Activated naive CD8-positive, alpha-beta T cell treated with anti-CD3 and anti-CD28 coated beads for 36 hours (primary cell): ENCODE results near the gene MPHOSPH9. TPM values are rescaled to one million over a fixed set of nuclear protein-coding genes. Genes with fewer than 3 reads are reported as not detected.
"Not testable (repeated sequence)": the region's sequence is repeated elsewhere in the genome, so short reads cannot be mapped to it uniquely, and the experiment has no call there.

Experiments used
- DNase-seq: peaks from one replicate; pipeline ENCODE4 v3.0.0; 2021
- H3K27ac Mint-ChIP-seq: one replicate; pipeline ENCODE4 v1.8.0; 2022; ENCODE audit warnings: mild to moderate bottlenecking, moderate library complexity, mixed read lengths
- H3K27me3 Mint-ChIP-seq: one replicate; pipeline ENCODE4 v1.8.0; 2022; ENCODE audit warnings: mild to moderate bottlenecking, mixed read lengths
- H3K36me3 Mint-ChIP-seq: one replicate; pipeline ENCODE4 v1.8.0; 2021; ENCODE audit warnings: mild to moderate bottlenecking, mixed read lengths
- H3K4me1 Mint-ChIP-seq: one replicate; pipeline ENCODE4 v1.8.0; 2021; ENCODE audit warnings: mixed read lengths
- H3K4me3 Mint-ChIP-seq: one replicate; pipeline ENCODE4 v1.8.0; 2022; ENCODE audit warnings: mild to moderate bottlenecking, moderate library complexity, mixed read lengths
- H3K9me3 Mint-ChIP-seq: one replicate; pipeline ENCODE4 v1.8.0; 2022; ENCODE audit warnings: mixed read lengths
- total RNA-seq, 2 experiments: library from RNA; stranded (reverse); gene quantifications; one replicate each; pipeline ENCODE4 v1.2.3, GENCODE V29; 2021

Gene MPHOSPH9
- total RNA-seq, 2 experiments from 2014 or later = 81.8 to 84.0 TPM

DNA sequence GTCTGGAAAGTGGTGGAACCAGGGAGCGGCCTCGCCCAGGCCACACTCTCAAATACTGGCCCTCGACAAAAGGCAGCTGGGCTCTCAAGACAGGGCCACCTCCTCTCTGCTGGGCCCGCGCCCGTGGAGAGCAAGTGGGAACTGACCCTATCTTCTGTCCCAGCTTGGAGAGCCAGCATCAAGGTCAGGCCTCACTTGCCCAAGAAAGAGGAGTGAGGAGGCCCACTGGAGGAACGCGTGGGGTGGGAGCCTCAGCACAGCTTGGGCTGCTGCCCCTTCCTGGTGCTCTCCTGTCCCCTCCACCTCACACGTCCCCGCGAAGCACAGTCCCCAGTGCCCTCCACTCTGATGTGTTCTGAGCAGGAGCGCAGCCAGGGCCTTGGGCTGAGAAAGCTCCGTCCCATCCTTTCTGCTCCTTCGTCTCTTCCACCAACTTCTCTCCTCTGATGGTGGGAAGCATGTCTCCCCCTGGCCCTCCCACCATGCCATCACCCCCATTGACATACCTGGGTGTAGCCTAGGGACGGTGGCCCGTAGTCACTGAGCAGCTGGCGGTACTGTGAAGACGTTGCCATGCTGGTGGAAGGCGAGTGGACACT is 33.8 kb upstream of the MPHOSPH9 start:
- H3K27ac Mint-ChIP-seq = no peak overlapping the region
- H3K4me1 Mint-ChIP-seq = peaks cover 14% of the 10 kb centered on the region
- no peaks in the 10 kb centered on the region for H3K9me3 Mint-ChIP-seq
- peaks cover 13% of the 10 kb centered on the region for H3K36me3 Mint-ChIP-seq
- no peak for DNase-seq
- H3K27me3 Mint-ChIP-seq = no peaks in the 10 kb centered on the region
- no peak overlapping the region for H3K4me3 Mint-ChIP-seq

DNA sequence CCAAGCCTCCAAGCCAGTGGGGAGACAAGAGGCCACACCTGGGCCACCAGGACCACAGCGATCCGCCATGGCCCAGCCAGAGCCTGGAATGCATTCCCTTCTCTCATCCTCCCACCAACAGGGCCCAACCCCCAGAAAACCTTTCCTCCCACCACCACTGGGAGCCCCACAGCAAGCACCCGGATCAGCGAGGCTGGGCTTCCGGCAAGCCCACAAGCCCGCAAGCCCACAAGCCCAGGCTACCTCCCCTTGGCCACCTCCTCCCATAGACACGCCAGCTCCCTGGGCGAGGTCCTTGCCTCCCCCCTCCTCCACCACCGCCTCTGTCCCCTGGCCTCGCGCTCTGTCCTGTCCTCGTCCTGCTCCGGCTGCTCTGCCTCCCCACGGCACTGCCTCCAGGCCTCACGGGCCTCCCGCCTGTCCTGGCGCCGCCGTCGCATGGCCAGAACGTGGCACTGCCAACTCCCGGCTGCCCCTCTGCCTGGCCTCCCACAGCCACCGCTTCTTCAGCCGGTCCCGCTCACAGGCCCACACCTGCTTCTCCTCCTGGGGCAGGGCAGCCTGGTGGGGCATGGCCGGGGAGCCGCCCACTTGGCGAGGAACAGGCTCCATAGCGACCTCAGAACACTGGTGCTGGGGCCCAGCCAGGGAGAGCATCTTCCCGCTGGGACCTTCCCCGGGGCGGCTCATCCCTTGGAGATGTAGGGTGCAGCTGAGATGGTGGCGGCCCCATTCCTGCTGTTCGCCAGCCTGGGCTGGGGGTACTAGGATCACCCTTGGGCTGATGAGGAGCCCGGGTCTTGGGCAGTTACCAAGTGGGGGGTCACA is 33.1 kb upstream of the MPHOSPH9 start:
- peaks cover 14% of the 10 kb centered on the region for H3K4me1 Mint-ChIP-seq
- no peaks in the 10 kb centered on the region for H3K27me3 Mint-ChIP-seq
- H3K27ac Mint-ChIP-seq = no peak overlapping the region
- H3K36me3 Mint-ChIP-seq = peaks cover 17% of the 10 kb centered on the region
- no peak overlapping the region for H3K4me3 Mint-ChIP-seq
- no peaks in the 10 kb centered on the region for H3K9me3 Mint-ChIP-seq
- DNase-seq = no peak

DNA sequence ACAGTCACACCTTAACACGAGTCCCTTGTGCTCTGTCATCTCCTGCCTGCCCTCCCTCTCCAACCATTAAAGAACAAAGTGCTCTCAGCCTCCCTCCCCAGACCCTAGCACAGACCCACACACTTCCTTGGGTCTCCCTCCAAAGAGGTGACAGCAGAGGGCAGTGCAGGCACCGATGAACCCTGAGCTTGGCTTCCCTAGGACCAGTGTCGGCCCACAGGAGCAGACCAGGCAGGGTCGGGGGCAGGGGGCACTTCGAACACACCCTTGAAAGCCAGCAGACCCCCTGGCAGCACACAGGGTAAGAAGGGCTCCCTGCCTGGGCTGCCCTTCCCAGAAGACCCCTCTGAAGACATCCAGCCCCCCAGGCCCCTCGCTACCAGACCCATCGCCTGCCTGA is 31.7 kb upstream of the MPHOSPH9 start:
- Mint-ChIP-seq H3K4me3 (no peak overlapping the region), H3K27me3 (no peaks in the 10 kb centered on the region), H3K36me3 (peaks cover 23% of the 10 kb centered on the region), H3K27ac (no peak overlapping the region), H3K9me3 (no peaks in the 10 kb centered on the region), H3K4me1 (peaks cover 11% of the 10 kb centered on the region)
- DNase-seq = peak; percentile 15

DNA sequence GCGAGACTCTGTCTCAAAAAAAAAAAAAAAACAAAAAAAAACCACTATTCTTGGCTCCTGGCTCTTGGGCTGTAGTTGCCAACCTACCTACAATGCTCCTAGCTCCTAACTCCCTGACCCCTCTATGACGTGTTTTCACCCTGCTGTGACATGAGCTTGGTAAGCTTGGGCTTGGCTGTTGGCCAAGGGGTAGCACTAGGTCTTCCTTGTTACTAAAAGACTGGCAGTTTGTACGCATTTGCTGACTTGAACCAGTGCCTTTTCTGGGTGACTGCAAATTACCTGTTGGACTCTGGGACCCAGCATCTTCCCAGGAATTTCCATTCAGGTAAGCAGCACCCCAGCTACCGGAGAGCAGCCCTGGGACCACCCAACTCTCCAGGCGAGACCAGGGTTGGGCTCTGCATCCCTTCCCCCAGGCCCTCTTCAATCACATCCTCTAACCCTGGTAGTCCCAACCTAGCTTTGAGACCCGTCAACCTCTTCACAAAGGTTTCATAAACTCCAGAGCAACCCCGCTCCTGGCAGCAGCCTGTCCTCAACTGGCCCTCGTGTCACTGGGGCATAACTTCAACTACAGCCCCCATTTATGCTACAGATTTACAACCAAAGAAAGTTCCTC is 30.4 kb upstream of the MPHOSPH9 start:
- H3K4me1 Mint-ChIP-seq = peaks cover 6% of the 10 kb centered on the region
- peaks cover 22% of the 10 kb centered on the region for H3K36me3 Mint-ChIP-seq
- no peak for DNase-seq
- H3K4me3 Mint-ChIP-seq = no peak overlapping the region
- no peak overlapping the region for H3K27ac Mint-ChIP-seq
- no peaks in the 10 kb centered on the region for H3K9me3 Mint-ChIP-seq
- no peaks in the 10 kb centered on the region for H3K27me3 Mint-ChIP-seq

DNA sequence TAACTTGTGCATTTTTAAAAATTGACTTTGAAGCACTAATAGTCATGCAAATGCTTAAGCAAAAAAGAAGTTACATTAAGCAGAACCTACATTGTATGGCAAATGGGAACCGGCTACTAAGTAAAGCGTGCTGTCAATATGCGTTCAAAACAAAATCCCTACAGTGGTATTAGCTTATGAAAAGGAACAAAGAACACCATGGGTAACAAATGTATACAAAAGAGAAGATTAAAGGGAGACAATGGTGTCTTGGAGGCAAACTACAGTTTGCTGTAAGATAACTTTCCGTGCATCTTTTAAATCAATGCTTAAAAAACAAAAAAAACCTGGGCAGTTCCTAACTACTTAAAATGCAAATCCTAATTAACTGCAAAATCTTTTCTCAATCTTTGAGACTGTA is 28.3 kb upstream of the MPHOSPH9 start:
- Mint-ChIP-seq H3K4me1 (peaks cover 4% of the 10 kb centered on the region), H3K36me3 (peaks cover 31% of the 10 kb centered on the region), H3K4me3 (no peak overlapping the region), H3K9me3 (no peaks in the 10 kb centered on the region), H3K27me3 (no peaks in the 10 kb centered on the region), H3K27ac (no peak overlapping the region)
- no peak for DNase-seq

DNA sequence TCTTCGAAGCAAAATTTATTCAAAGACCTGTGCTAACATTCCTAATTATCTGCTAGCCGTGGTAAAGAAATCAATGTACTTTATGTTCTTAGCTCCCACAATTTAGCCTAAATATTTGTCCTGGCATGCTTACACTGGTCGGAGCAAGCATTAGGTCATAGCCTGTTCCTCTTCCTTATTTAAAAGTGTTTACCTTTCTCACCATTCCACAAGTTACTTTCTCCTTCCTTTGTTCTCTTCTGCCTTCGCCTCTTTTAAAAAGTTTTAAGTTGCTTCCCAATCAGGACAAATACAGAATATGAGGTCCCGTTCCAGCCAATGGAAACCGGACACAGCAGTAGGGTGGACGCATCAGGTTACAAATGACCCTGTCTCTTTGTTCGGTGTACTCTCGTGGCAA is 27.1 kb upstream of the MPHOSPH9 start:
- Mint-ChIP-seq H3K27ac (no peak overlapping the region), H3K4me3 (no peak overlapping the region), H3K27me3 (no peaks in the 10 kb centered on the region), H3K4me1 (peaks cover 9% of the 10 kb centered on the region), H3K36me3 (peaks cover 30% of the 10 kb centered on the region), H3K9me3 (no peaks in the 10 kb centered on the region)
- no peak for DNase-seq

DNA sequence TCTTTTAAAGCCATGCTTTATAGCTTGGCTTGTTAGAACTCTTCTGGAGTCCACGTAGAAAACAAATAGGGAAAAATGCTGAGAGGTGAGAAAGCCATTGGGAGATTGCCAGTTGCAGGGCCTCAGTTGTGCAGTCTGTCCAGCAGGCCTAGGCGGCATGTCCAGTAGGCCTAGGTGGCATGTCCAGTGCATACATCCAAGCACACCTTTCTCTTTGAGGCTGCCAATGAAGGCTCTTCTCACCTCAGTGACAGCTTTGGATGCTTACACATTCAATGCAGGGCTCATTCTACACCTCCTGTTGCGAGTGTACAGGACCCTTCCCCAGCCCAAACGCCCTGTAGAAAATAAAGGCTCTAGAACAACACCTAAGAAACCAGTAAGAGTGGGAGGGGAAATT is 25.7 kb upstream of the MPHOSPH9 start:
- H3K4me3 Mint-ChIP-seq = no peak overlapping the region
- H3K36me3 Mint-ChIP-seq = peaks cover 36% of the 10 kb centered on the region
- H3K4me1 Mint-ChIP-seq = peaks cover 23% of the 10 kb centered on the region
- no peak overlapping the region for H3K27ac Mint-ChIP-seq
- no peaks in the 10 kb centered on the region for H3K27me3 Mint-ChIP-seq
- H3K9me3 Mint-ChIP-seq = no peaks in the 10 kb centered on the region
- DNase-seq = no peak

DNA sequence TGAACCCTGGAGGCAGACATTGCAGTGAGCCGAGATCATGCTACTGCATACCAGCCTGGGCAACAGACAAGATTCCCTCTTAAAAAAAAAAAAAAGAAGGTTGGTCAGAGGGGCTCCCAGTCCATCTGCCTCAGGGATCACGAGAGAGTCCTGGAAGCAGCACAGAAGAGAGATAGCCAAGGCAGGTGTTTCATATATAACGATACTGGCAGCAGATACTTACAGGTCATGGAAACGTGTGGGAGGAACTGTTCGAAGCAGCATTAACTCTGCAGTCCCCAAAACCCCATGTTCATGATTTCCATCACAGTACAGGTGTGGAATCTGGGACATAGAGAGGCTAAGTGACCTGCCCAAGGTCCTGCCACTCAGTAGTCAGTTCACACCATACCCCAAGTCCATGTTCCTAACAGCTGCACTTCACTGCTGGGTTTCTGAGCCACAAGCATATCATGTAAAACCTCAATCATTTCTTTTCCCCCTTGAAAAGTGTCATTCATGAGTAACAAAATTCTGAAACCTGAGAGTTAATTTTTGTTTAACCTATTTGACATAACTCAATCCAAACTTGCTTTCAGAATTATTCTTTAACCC is 22.0 kb upstream of the MPHOSPH9 start:
- no peaks in the 10 kb centered on the region for H3K27me3 Mint-ChIP-seq
- H3K27ac Mint-ChIP-seq = peak overlapping the region; percentile 82
- H3K36me3 Mint-ChIP-seq = peaks cover 34% of the 10 kb centered on the region
- H3K4me3 Mint-ChIP-seq = no peak overlapping the region
- DNase-seq = no peak
- peaks cover 41% of the 10 kb centered on the region for H3K4me1 Mint-ChIP-seq
- no peaks in the 10 kb centered on the region for H3K9me3 Mint-ChIP-seq

DNA sequence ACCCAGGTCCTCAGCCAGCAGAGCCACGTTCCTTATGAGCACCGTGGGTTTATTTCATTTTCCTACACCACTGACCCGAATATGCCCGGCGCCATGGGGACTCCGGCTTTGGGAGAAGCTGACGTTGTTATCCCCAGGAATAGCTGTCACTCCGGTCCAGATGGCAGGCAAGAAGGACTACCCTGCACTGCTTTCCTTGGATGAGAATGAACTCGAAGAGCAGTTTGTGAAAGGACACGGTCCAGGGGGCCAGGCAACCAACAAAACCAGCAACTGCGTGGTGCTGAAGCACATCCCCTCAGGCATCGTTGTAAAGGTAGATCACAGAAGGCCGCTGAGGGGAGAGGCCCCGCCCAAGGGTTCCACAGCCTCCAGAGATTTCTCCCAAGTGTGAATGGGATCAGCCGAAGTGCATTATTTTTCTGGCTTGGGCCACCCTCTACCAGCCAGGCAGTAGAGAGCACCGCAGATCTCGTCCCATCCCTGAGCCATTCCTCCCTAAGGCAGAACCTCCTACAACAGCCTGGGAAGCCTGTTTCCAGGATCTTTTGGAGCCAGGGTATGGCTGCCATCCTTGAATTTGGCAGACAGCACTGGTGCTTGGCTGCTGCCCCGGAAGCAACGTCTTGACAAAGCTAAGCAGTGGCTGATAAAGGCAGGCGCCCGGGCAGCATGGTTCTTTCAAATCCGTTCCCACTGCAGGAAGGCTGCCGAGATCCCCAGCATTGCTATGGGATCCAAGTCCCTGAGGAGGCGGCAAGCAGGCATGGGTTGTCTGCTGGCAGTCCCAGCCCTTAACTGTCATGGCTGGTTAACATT is 20.9 kb upstream of the MPHOSPH9 start:
- Mint-ChIP-seq H3K36me3 (peaks cover 39% of the 10 kb centered on the region), H3K4me1 (peaks cover 44% of the 10 kb centered on the region), H3K27ac (peak overlapping the region; percentile 82), H3K9me3 (no peaks in the 10 kb centered on the region), H3K27me3 (no peaks in the 10 kb centered on the region), H3K4me3 (no peak overlapping the region)
- DNase-seq = no peak

DNA sequence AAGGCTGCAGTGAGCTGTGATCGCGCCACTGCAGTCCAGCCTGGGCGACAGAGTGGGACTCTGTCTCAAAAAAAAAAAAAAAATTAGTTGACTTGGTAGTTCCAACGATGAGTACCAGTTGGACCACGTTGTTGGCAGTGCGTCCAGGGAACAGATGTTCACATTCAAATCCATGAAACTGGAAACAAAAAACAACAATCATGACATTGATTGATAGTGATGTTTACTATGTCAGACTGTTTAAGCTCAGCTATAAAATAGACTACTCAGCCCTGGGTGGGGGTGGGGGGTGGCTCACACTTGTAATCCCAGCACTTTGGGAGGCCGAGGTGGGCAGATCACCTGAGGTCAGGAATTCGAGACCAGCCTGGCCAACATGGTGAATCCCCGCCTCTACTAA is 19.4 kb upstream of the MPHOSPH9 start:
- Mint-ChIP-seq H3K4me1 (peaks cover 51% of the 10 kb centered on the region), H3K36me3 (peaks cover 50% of the 10 kb centered on the region)
- H3K4me3 Mint-ChIP-seq, H3K9me3 Mint-ChIP-seq, H3K27me3 Mint-ChIP-seq, H3K27ac Mint-ChIP-seq, DNase-seq: not testable (repeated sequence)

DNA sequence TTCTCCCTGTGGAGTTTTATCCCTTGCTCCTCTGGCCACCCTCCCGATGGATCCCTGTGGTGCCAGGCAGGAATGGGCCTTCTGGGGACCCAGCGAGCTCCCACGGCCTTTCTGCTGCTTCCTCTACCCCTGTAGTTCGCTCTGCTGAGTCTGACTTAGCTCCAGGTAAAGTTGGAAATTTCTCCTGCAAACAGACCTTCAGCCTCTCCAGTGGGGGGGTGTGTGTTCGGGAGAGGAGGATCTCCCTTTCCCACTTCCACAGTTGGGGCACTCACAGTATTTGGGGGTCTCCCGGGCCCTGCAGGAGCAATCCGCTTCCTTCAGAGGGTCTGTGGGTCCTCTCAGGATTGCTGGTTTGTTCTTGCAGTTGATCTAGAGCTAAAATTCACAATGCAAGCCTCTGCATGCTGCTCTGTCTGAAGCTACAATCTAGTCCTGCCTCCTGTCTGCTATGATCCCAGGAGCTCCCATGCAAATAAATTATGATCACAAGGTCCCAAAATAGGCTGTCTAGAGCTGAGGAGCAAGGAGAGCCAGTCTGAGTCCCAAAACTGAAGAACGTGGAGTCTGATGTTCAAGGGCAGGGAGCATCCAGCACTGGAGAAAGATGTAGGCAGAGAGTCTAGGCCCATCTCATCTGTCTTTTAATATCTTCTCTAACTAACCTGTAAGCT is 18.6 kb upstream of the MPHOSPH9 start:
- Mint-ChIP-seq H3K4me1 (peaks cover 57% of the 10 kb centered on the region), H3K36me3 (peaks cover 50% of the 10 kb centered on the region), H3K9me3 (no peaks in the 10 kb centered on the region), H3K27me3 (no peaks in the 10 kb centered on the region), H3K27ac (peak overlapping the region; percentile 71), H3K4me3 (no peak overlapping the region)
- DNase-seq = no peak

DNA sequence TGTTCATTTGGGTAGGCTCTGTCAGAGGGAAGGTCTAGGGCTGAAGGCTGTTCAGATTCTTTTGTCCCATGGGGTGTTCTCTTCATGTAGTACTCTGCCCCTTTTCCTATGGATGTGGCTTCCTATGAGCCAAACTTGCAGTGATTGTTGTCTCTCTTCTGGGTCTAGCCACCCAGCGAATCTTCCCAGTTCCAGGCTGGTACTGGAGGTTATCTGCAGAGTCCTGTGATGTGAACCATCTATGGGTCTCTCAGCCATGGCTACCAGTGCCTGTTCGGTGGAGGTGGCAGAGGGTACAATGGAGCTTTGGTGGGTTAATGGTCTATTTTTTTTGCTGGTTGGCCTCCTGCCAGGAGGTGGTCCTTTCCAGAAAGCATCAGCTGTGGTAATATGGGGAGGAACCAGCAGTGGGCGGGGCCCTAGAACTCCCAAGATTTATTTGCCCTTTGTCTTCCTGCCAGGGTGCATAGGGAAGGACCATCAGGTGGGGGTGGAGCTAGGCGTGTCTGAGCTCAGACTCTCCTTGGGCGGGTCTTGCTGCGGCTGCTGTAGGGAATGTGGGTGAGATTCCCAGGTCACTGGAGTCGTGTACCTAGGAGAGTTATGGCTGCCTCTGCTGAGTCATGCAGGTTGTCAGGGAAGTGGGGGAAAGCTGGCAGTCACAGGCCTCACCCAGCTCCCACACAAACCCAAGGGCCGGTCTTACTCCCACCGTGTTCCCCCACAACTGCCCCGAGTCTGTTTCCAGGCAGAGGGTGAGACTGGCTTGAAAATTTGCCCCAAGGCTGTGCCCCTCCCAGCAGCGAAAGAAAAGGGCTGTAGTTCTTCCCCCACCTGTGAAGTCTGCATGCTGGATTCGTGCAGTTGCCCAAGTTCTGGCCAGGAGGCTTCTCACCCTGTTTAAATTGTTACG is 17.8 kb upstream of the MPHOSPH9 start:
- Mint-ChIP-seq H3K9me3 (no peaks in the 10 kb centered on the region), H3K36me3 (peaks cover 49% of the 10 kb centered on the region), H3K4me1 (peaks cover 53% of the 10 kb centered on the region), H3K27me3 (no peaks in the 10 kb centered on the region), H3K4me3 (no peak overlapping the region), H3K27ac (peak overlapping the region; percentile 71)
- no peak for DNase-seq

DNA sequence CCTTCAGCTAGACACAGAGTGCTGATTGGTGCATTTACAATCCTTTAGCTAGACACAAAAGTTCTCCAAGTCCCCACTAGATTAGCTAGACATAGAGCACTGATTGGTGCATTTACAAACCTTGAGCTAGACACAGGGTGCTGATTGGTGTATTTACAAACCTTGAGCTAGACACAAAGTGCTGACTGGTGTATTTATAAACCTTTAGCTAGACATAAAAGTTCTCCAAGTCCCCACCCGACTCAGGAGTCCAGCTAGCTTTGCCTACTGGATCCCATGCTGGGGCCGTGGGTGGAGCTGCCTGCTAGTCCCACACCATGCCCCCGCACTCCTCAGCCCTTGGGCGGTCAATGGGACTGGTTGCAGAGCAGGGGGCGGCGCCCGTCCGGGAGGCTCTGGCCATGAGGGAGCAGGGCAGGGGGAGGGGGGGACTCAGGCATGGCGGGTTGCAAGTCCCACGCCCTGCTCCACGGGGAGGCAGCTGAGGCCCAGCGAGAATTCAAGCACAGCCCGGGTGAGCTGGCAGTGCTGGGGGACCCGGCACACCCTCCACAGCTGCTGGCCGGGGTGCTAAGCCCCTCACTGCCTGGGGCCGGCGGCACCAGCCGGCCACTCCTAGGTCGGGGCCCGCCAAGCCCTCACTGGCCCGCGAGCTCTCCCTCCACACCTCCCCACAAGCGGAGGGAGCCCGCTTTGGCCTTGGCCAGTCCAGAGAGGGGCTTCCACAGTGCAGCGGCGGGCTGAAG is 16.2 kb upstream of the MPHOSPH9 start:
- not testable (repeated sequence) for DNase-seq, H3K27ac Mint-ChIP-seq, H3K4me3 Mint-ChIP-seq, H3K9me3 Mint-ChIP-seq, H3K27me3 Mint-ChIP-seq
- Mint-ChIP-seq H3K4me1 (peaks cover 50% of the 10 kb centered on the region), H3K36me3 (peaks cover 51% of the 10 kb centered on the region)
